Islet of Langerhans (tissue), 1 donor: ENCODE measurements around the gene TAS2R10.

ENCODE experiments used
- FAIRE-seq: peaks from one replicate; lab custom pipeline; 2011; peaks lifted over from hg19 to GRCh38; lab: Jason Lieb, UNC

The TAS2R10 gene

GRCh38 chr12:10779103-10779502 is 47.1 kb downstream of the TAS2R10 start:
- no peak for FAIRE-seq
